Astrocyte of the spinal cord (primary cell): ENCODE data around the gene ACTN3.

Experiments
- DNase-seq: peaks from one replicate; pipeline ENCODE4 v3.0.0; 2011; ENCODE audit warnings: low read depth, low spot score
- H3K4me3 ChIP-seq: 2 replicates; pipeline ENCODE4 v1.5.1; 2011; ENCODE audit warnings: low read depth, mild to moderate bottlenecking, low read length, moderate library complexity
- in situ Hi-C: cut with HindIII; loops from 2 replicates; pipeline ENCODE4 v1.10.0; 2017; ENCODE audit warnings: low sequenced_read_pairs
- TF ChIP-seq, protein P1 (sequence below): IDR thresholded peaks from 2 replicates; pipeline ENCODE4 v1.5.1; 2012; ENCODE audit warnings: low read depth, mild to moderate bottlenecking, low read length, inconsistent platforms

The ACTN3 gene

DNA sequence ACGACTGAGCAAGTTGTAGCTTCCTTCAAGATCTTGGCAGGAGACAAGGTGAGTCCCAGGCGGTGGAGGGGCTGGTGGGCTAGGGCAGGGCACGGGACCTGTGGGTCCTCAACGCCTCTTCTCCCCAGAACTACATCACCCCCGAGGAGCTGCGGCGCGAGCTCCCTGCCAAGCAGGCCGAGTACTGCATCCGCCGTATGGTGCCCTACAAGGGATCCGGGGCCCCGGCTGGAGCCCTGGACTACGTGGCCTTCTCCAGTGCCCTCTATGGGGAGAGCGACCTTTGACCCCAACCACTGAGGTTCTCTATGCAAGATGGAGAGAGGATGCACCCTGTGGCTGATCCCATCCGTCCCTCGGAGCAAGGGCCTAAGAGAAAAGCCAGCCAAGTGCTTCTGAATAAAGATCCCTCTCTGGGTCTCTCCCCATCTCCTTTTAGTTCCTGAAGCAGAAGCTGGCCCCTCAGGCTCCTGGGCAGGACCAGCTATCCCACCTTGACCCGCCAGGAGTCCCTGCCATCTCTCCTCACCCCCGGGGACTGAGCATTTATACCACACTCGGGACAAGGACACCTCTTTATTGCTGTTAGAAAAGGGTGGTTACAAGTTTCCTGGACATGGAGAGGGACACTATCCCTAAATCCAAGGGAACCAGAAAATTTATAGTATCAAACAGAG, 16.3 kb downstream of the ACTN3 start:
- in situ Hi-C loops = no loop called here
- TF ChIP-seq, protein P1, sequence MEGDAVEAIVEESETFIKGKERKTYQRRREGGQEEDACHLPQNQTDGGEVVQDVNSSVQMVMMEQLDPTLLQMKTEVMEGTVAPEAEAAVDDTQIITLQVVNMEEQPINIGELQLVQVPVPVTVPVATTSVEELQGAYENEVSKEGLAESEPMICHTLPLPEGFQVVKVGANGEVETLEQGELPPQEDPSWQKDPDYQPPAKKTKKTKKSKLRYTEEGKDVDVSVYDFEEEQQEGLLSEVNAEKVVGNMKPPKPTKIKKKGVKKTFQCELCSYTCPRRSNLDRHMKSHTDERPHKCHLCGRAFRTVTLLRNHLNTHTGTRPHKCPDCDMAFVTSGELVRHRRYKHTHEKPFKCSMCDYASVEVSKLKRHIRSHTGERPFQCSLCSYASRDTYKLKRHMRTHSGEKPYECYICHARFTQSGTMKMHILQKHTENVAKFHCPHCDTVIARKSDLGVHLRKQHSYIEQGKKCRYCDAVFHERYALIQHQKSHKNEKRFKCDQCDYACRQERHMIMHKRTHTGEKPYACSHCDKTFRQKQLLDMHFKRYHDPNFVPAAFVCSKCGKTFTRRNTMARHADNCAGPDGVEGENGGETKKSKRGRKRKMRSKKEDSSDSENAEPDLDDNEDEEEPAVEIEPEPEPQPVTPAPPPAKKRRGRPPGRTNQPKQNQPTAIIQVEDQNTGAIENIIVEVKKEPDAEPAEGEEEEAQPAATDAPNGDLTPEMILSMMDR = no peak
- DNase-seq = no peak
- no peak overlapping the region for H3K4me3 ChIP-seq

DNA sequence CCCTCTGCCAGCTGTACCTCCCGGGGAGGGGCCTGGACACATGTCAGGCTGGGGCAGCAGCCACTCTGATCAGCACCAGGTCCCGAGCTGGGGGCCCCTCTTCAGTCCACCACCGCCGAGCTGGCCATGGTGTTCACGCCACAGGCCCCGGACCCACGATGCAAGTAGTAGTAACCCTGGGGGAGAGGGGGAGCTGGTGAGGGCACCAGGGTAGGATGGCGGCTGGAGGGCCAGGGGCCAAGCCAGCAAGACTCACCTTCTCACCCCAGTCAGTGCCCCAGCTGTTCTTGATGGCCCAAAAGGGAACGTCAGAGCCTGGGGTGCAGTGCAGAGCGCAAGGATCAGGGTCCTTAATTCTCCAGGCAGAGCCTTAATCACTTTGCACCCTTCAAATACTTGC, 17.1 kb downstream of the ACTN3 start:
- in situ Hi-C loops = no loop called here

DNA sequence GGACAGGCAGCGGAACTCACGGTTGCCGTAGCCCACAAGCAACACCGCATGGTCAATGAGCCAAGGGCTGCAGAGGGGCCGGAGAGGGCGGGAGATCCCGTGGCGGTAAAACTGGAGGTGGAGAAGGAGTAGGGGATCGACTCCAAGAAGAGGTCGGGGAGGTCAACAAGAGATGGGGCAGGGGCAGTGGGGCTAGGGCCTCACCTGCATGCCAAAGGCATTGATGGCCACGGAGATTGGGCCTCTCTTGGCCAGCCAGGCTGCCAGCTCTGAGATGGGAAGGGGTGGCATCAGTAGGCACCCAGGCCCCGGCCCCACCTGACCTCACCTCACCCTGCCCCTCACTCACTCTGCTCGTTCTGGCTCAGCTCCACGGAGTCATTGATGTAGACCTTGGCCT, 17.8 kb downstream of the ACTN3 start:
- H3K4me3 ChIP-seq = no peak overlapping the region
- in situ Hi-C loops = no loop called here
- DNase-seq = no peak
- TF ChIP-seq, protein P1 = no peak

More for the DNA sequence above, 17.1 kb downstream of the ACTN3 start:
- no peak for DNase-seq
- TF ChIP-seq, protein P1 = no peak
- H3K4me3 ChIP-seq = no peak overlapping the region

DNA sequence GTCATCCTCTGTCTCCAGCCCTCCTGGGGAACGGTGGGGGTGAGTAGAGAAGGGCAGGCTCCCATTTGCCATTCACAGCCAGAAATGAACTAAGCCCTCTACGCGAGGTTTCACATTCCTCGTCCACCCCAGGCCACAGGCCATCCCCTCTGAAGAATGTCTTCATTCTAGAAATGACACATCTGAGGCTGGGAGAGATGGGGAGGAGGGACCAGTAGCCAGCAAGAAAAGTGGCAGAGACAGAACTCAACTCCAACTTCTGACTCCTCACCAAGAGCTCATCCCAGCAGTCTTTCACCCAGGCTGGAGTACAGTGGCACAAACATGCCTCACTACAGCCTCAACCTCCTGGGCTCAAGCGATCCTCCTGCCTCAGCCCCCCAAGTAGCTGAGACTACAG, 18.3 kb downstream of the ACTN3 start:
- no peak for DNase-seq
- in situ Hi-C loops = no loop called here
- no peak overlapping the region for H3K4me3 ChIP-seq
- TF ChIP-seq, protein P1 = no peak

- TF ChIP-seq, protein P1 = no peak
- no peak for DNase-seq
- H3K4me3 ChIP-seq = no peak overlapping the region
- in situ Hi-C loops = no loop called here
These were observed 19.5 kb downstream of the ACTN3 start for GRCh38 chr11:66566221-66566620.

DNA sequence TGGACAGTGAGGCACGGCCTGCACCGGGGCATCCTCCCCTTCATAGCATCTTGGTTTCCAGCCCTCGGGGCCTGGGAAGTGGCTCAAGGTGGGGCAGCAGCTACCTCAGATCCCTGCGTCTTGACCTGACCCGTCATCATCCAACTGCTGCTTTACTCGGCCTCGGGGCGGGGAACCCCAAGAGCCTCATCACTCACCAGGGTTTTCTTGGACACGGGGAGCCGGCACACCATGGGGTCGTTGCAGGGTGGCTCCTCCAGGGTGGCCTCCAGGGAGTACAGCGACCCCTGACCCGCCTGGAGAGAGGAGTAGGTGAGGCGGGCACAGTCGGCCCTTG, 21.1 kb downstream of the ACTN3 start:
- in situ Hi-C loops = no loop called here
- no peak for DNase-seq
- H3K4me3 ChIP-seq = peak overlapping the region; percentile 32
- TF ChIP-seq, protein P1 = no peak
